ENCODE data around the gene ARL6IP4.

DNA sequence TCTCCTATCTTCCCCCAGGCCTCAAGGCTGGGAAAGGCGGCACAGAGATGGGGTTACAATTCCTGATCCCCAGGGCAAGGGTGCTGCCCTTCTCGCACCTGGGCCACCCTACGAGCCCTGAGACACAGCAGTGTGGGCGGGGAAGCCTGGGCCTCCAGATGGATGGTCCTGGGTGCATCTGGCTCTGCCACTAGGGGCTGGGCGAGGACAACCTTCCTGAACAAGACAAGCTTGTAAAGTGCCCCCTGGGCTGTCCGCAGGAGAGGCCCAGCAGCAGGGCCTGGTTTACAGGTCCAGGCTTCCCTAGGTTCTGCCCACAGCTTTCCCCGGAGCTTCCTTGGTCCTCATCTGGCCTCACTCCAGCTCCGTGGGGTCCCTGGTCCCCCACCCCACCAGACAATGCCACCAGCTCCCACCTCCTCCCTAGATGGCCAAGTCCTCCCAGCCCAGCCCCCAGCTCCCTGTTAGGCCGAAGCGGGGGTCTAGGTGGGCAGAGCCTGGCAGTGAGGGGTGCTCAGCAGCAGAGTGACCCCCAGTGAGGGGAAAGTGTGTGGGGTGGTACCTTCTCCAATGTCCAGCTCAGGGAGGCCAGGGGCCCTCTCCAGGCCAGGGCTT lies 8.9 kb downstream of the ARL6IP4 start:
- TF ChIP-seq, protein P1, sequence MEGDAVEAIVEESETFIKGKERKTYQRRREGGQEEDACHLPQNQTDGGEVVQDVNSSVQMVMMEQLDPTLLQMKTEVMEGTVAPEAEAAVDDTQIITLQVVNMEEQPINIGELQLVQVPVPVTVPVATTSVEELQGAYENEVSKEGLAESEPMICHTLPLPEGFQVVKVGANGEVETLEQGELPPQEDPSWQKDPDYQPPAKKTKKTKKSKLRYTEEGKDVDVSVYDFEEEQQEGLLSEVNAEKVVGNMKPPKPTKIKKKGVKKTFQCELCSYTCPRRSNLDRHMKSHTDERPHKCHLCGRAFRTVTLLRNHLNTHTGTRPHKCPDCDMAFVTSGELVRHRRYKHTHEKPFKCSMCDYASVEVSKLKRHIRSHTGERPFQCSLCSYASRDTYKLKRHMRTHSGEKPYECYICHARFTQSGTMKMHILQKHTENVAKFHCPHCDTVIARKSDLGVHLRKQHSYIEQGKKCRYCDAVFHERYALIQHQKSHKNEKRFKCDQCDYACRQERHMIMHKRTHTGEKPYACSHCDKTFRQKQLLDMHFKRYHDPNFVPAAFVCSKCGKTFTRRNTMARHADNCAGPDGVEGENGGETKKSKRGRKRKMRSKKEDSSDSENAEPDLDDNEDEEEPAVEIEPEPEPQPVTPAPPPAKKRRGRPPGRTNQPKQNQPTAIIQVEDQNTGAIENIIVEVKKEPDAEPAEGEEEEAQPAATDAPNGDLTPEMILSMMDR (IDR thresholded peaks at IDR 0.05; ENCODE audit: low read depth, low read length): peak; percentile 26
- TF ChIP-seq, protein P2, sequence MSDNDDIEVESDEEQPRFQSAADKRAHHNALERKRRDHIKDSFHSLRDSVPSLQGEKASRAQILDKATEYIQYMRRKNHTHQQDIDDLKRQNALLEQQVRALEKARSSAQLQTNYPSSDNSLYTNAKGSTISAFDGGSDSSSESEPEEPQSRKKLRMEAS (IDR thresholded peaks at IDR 0.05; ENCODE audit: low read depth, low read length): no peak

Measured in NB4 (cell line).